Vagina (tissue), 2 donors: ENCODE data around the gene C20orf96.

Source experiments
- CTCF ChIP-seq, 3 experiments: fragments of 450-650 bp in 2 of 3; fragments of 200-600 bp in 1 of 3; sonication (generic) in 1 of 3; IDR thresholded peaks; one replicate each; pipeline ENCODE4 v1.5.1; 2017 to 2019; ENCODE audit warnings: antibody characterized with exemption in 3 of 3, mild to moderate bottlenecking in 2 of 3, moderate library complexity in 2 of 3
- POLR2A ChIP-seq, 2 donors: fragments of 450-650 bp; IDR thresholded peaks; one replicate each; pipeline ENCODE4 v1.6.1; 2017; ENCODE audit warnings: antibody characterized with exemption in 2 of 2, mild to moderate bottlenecking in 2 of 2, moderate library complexity in 2 of 2
- POLR2AphosphoS5 ChIP-seq, 2 donors: sonication (generic); formaldehyde crosslinking; IDR thresholded peaks; one replicate each; pipeline ENCODE4 v1.9.0; 2017; ENCODE audit warnings: antibody characterized with exemption in 2 of 2, mild to moderate bottlenecking in 2 of 2, low read depth in 1 of 2; ENCODE audit not compliant: insufficient read depth in 1 of 2

- no peak for TF ChIP-seq CTCF (IDR thresholded peaks at IDR 0.05)
- no peak for TF ChIP-seq POLR2A (IDR thresholded peaks at IDR 0.05)
- no peak for TF ChIP-seq POLR2AphosphoS5 (IDR thresholded peaks at IDR 0.05; ENCODE audit: insufficient read depth in 1 of 2, low read depth in 1 of 2)
These were observed 23.4 kb upstream of the C20orf96 start for GRCh38 chr20:313948-314347.
